OCI-LY7 (cell line): Measurements from ENCODE around the gene IRAK1. TPM values are rescaled to one million over a fixed set of nuclear protein-coding genes. Genes with fewer than 3 reads are reported as not detected.

Experiments
- BruUV-seq: library from RNA; stranded (reverse); fragments of 400-500 nt; replicated peaks from 2 replicates; lab custom pipeline; 2021; lab: Mats Ljungman, UMichigan
- CTCF ChIA-PET: fragments of 300-600 bp; sonication (Branson Sonifier 250); formaldehyde crosslinking; loops from one replicate; lab custom pipeline; 2022; ENCODE audit warnings: antibody characterized with exemption; ENCODE audit not compliant: unreplicated experiment; lab: Charles Lee
- POLR2A ChIA-PET: fragments of 300-600 bp; sonication (Branson Sonifier 250); formaldehyde crosslinking; loops from one replicate; lab custom pipeline; 2022; ENCODE audit warnings: antibody characterized with exemption; lab: Charles Lee
- DNase-seq: peaks from one replicate; pipeline ENCODE4 v3.0.0-alpha.2; 2015; ENCODE audit warnings: low spot score
- H2AFZ ChIP-seq: fragments of 200-600 bp; sonication (generic), shearing (Covaris generic); 2 replicates; pipeline ENCODE4 v1.6.1; 2014; ENCODE audit warnings: mild to moderate bottlenecking, antibody characterized with exemption, low read length, moderate library complexity
- H3K27ac ChIP-seq: fragments of 200-600 bp; sonication (generic); 2 replicates; pipeline ENCODE4 v1.5.1; 2014; ENCODE audit warnings: mixed run types, low read depth, mild to moderate bottlenecking, moderate library complexity, low read length, inconsistent platforms; ENCODE audit not compliant: poor library complexity, severe bottlenecking
- H3K36me3 ChIP-seq: fragments of 200-600 bp; sonication (generic); 2 replicates; pipeline ENCODE4 v1.6.1; 2014; ENCODE audit warnings: mild to moderate bottlenecking, antibody characterized with exemption, low read length, moderate library complexity, mixed read lengths; ENCODE audit not compliant: insufficient read depth
- H3K4me1 ChIP-seq: fragments of 200-600 bp; sonication (generic); 2 replicates; pipeline ENCODE4 v1.5.1; 2014; ENCODE audit warnings: mild to moderate bottlenecking, low read length; ENCODE audit not compliant: insufficient read depth, poor library complexity, severe bottlenecking
- H3K4me2 ChIP-seq: fragments of 200-600 bp; sonication (generic); 2 replicates; pipeline ENCODE4 v1.6.1; 2014; ENCODE audit warnings: mild to moderate bottlenecking, low read length
- H3K4me3 ChIP-seq: fragments of 200-600 bp; sonication (generic); 2 replicates; pipeline ENCODE4 v1.5.1; 2014; ENCODE audit warnings: mild to moderate bottlenecking, low read depth, low read length; ENCODE audit not compliant: poor library complexity, severe bottlenecking
- H3K79me2 ChIP-seq: fragments of 200-600 bp; sonication (generic); 2 replicates; pipeline ENCODE4 v1.6.1; 2016; ENCODE audit warnings: low read depth, mild to moderate bottlenecking, low read length, moderate library complexity, mixed read lengths; ENCODE audit not compliant: insufficient read depth
- H3K9me2 ChIP-seq: fragments of 200-600 bp; sonication (generic); 2 replicates; pipeline ENCODE4 v1.6.1; 2016; ENCODE audit warnings: mild to moderate bottlenecking, low read length, mixed read lengths; ENCODE audit not compliant: insufficient read depth
- H3K9me3 ChIP-seq: fragments of 200-600 bp; sonication (generic); 2 replicates; pipeline ENCODE4 v1.6.1; 2014; ENCODE audit warnings: mild to moderate bottlenecking, mixed run types, low read length, mixed read lengths
- H4K20me1 ChIP-seq: fragments of 200-600 bp; sonication (generic); 2 replicates; pipeline ENCODE4 v1.6.1; 2014; ENCODE audit warnings: mild to moderate bottlenecking, antibody characterized with exemption, low read length, moderate library complexity, mixed read lengths; ENCODE audit not compliant: insufficient read depth
- CTCF ChIP-seq: fragments of 200-600 bp; sonication (generic); conservative IDR thresholded peaks from 2 replicates; pipeline ENCODE4 v1.5.1; 2014; ENCODE audit warnings: mild to moderate bottlenecking, antibody characterized with exemption, low read length, moderate library complexity, mixed read lengths
- EZH2phosphoT487 ChIP-seq: fragments of 200-600 bp; sonication (generic); IDR thresholded peaks from 2 replicates; pipeline ENCODE4 v1.6.1; 2018; ENCODE audit warnings: low read depth, borderline replicate concordance, mild to moderate bottlenecking, mixed run types, antibody characterized with exemption, low read length, moderate library complexity, mixed read lengths
- intact Hi-C: fragments of 100-400 bp; cut with micrococcal nuclease; formaldehyde crosslinking; loops from one replicate; pipeline ENCODE4 v1.10.0; 2022; ENCODE audit not compliant: unreplicated experiment
- total RNA-seq, 2 experiments: library from RNA; depleted of rRNA in 1 of 2; stranded (reverse); fragments of >200 nt in 1 of 2; shearing (Covaris generic) in 1 of 2; gene quantifications; 2 replicates each; pipeline ENCODE4 v1.2.3, GENCODE V29; 2014 to 2022

Gene IRAK1
- total RNA-seq, 2 experiments from 2014 or later, result 75.5 to 136 TPM

GRCh38 chrX:154028502-154029184 lies 8.9 kb upstream of the IRAK1 start:
- Histone ChIP-seq H3K4me1 (no peaks in the 10 kb centered on the region), H3K27ac (no peak overlapping the region), H3K9me3 (no peaks in the 10 kb centered on the region), H3K79me2 (no peaks in the 10 kb centered on the region), H3K36me3 (peaks cover 22% of the 10 kb centered on the region), H4K20me1 (no peaks in the 10 kb centered on the region), H2AFZ (no peak overlapping the region), H3K9me2 (no peaks in the 10 kb centered on the region), H3K4me3 (no peak overlapping the region), H3K4me2 (no peak overlapping the region)
- ChIA-PET POLR2A (interaction anchor here (1.2 kb wide), 1 partner anchor 13 kb away, joined by 3 read pairs; no protein-coding TSS in a partner anchor), CTCF (no interaction called here)
- intact Hi-C loops, result no loop called here
- DNase-seq, result no peak
- no TSS peak for BruUV-seq
- no peak for TF ChIP-seq CTCF
- no peak for TF ChIP-seq EZH2phosphoT487

GRCh38 chrX:154027986-154028385 lies 8.3 kb upstream of the IRAK1 start:
- TF ChIP-seq EZH2phosphoT487, result no peak
- TF ChIP-seq CTCF, result no peak
- H3K27ac ChIP-seq, result no peak overlapping the region
- ChIA-PET POLR2A (interaction anchor here (1.2 kb wide), 1 partner anchor 14 kb away, joined by 3 read pairs; no protein-coding TSS in a partner anchor), CTCF (no interaction called here)
- H2AFZ ChIP-seq, result no peak overlapping the region
- H3K79me2 ChIP-seq, result no peaks in the 10 kb centered on the region
- no peak overlapping the region for H3K4me2 ChIP-seq
- no peak for DNase-seq
- no peaks in the 10 kb centered on the region for H3K9me3 ChIP-seq
- H3K9me2 ChIP-seq, result no peaks in the 10 kb centered on the region
- H3K4me3 ChIP-seq, result no peak overlapping the region
- no TSS peak for BruUV-seq
- H3K36me3 ChIP-seq, result peaks cover 22% of the 10 kb centered on the region
- intact Hi-C loops, result no loop called here
- peaks cover 2% of the 10 kb centered on the region for H3K4me1 ChIP-seq
- H4K20me1 ChIP-seq, result no peaks in the 10 kb centered on the region

GRCh38 chrX:154027022-154027402 lies 7.3 kb upstream of the IRAK1 start:
- TF ChIP-seq EZH2phosphoT487 (no peak), CTCF (no peak)
- peaks cover 8% of the 10 kb centered on the region for H3K4me1 ChIP-seq
- POLR2A ChIA-PET, result interaction anchor here (1.2 kb wide), 1 partner anchor 15 kb away, joined by 3 read pairs; no protein-coding TSS in a partner anchor

More at GRCh38 chrX:154027022-154027402, 7.3 kb upstream of the IRAK1 start:
- H3K9me2 ChIP-seq, result no peaks in the 10 kb centered on the region
- no peak overlapping the region for H3K27ac ChIP-seq
- H2AFZ ChIP-seq, result no peak overlapping the region
- H4K20me1 ChIP-seq, result no peaks in the 10 kb centered on the region
- no peak overlapping the region for H3K4me3 ChIP-seq
- CTCF ChIA-PET, result no interaction called here
- no peaks in the 10 kb centered on the region for H3K9me3 ChIP-seq
- H3K79me2 ChIP-seq, result no peaks in the 10 kb centered on the region
- peaks cover 21% of the 10 kb centered on the region for H3K36me3 ChIP-seq
- DNase-seq, result no peak
- intact Hi-C loops, result no loop called here
- H3K4me2 ChIP-seq, result no peak overlapping the region
- no TSS peak for BruUV-seq
